ENCODE results near the gene TSC22D2.

The TSC22D2 gene

DNA sequence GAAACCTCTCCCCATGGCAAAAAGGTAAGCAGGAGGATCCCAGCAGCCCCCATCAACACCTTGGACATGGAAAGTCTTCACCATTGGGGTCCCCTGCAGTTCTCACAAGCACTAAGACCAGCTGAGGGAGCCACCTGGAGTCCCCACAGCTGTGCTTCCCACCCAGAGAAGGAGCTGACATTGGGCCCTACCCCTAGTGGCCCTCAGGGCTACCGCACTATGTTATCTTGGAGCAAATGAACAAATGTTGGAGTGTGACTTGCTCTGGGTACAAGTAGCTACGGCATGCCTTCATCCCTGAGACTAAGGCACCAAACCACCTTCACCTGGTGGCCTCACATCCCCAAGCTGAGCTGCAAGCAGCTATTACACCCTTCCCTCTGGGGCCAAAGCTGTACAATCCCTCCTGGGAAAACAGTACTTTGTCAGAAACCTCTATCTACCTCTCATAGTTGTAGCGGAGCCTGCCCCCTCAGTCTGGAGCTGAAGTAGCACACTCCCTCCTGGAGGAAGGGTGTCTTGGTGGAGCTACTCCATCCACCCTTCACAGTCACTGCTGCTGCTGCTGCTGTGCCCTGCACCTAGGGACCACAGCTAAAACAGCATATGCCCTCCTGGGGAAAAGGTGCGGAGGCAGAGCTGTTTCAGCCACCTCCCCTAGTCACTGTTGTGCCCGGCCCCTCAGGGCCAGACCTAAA is 95.5 kb downstream of the TSC22D2 start:
- in situ Hi-C loops (cut with HindIII; ENCODE audit: low pct_ligation_motif_present, low pct_unique_long_range_greater_than_20kb, low sequenced_read_pairs) = no loop called here
- DNase-seq = no peak

GRCh38 chr3:150504483-150504882 is 96.4 kb downstream of the TSC22D2 start:
- in situ Hi-C loops (cut with HindIII; ENCODE audit: low pct_ligation_motif_present, low pct_unique_long_range_greater_than_20kb, low sequenced_read_pairs) = no loop called here
- no peak for DNase-seq

DNA sequence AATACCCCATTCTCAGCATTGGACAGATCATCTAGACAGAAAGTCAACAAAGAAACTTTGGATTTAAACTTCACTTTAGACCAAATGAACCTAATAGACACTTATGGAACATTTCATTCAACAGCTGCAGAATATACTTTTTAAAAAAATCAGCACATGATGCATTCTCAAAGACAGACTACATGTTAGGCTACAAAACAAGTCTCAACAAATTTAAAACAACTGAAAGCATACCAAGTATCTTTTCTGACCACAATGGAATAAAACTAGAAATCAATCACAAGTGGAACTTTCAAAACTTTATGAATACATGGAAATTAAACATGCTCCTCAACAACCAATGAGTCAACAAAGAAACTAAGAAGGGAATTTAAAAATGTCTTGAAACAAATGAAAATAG is 100.3 kb downstream of the TSC22D2 start:
- no peak for DNase-seq
- in situ Hi-C loops (cut with HindIII; ENCODE audit: low pct_ligation_motif_present, low pct_unique_long_range_greater_than_20kb, low sequenced_read_pairs) = no loop called here

DNA sequence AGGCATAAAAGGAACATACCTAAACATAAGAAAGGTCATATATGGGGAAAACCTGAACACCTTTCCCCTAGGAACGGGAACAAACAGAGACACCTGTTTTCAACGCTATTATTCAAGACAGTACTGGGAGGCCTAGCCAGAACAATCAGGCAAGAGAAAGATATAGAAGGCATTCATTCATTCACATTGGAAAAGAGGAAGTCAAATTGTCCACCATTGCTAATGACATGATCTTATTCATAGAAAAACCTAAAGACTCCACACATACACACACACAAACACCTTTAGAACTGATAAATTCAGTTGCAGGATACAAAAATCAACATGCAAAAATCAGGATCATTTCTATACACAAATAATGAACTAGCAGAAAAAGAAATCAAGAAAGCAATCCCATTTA is 101.7 kb downstream of the TSC22D2 start:
- in situ Hi-C loops (cut with HindIII; ENCODE audit: low pct_ligation_motif_present, low pct_unique_long_range_greater_than_20kb, low sequenced_read_pairs) = no loop called here
- no peak for DNase-seq

- DNase-seq = no peak
- in situ Hi-C loops (cut with HindIII; ENCODE audit: low pct_ligation_motif_present, low pct_unique_long_range_greater_than_20kb, low sequenced_read_pairs) = no loop called here
Observed at GRCh38 chr3:150511122-150511821, 103.2 kb downstream of the TSC22D2 start.

GRCh38 chr3:150515210-150515609 is 107.1 kb downstream of the TSC22D2 start:
- no peak for DNase-seq
- in situ Hi-C loops (cut with HindIII; ENCODE audit: low pct_ligation_motif_present, low pct_unique_long_range_greater_than_20kb, low sequenced_read_pairs) = no loop called here
